ENCODE results near the gene NDUFV3.

DNA sequence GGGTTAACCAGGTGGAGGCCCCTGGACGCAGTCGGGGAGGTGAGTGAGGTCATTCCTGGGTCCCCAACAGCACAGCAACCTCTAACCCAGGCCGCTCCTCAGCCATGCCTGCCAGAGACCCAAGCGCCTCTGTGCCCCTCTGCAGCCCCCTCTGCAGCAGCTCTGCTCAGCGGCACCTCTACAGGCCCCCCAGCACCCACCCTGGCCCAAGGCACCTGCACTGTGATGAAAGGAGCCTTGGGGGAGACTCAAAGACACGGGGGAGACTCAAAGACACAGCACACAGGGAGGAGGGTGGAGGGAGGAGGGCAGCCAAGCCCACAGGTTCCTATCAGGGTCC is 33.2 kb upstream of the NDUFV3 start:
- TF ChIP-seq CTCF (IDR thresholded peaks at IDR 0.05) (no peak), ZFX (IDR thresholded peaks at IDR 0.05; ENCODE audit: borderline replicate concordance) (no peak)
